Measurements from ENCODE around the gene RIPK1.

RIPK1 gene

DNA sequence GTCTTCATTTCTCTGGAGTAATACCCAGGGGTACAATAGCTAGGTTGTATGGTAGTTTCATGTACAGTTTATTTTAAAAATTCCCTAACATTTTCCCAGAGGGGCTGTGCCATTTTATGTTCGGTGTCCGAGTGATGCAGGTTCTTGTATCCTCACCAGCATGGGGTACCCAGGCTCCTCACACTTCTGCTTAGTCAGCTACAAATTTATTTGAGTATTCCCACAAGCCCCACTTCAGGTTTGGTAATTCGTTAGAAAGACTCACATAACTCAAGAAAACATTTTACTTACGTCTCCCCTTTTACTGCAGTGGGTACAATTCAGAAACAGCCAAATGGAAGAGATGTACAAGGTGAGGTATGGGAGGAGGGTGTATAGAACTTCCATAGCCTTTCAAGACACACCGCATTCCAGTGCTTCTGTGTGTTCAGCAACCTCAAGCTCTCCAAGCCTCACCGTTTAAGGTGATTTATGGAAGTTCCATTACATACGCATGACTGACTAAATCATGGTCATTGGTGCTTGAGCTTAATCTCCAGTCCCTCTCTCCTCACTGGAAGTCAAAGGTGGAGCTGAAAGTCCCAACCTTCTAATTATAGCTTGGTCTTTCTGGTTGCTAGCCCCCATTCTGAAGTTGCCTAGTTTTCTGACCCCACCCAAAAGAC, 18.1 kb downstream of the RIPK1 start:
- DNase-seq: no peak

DNA sequence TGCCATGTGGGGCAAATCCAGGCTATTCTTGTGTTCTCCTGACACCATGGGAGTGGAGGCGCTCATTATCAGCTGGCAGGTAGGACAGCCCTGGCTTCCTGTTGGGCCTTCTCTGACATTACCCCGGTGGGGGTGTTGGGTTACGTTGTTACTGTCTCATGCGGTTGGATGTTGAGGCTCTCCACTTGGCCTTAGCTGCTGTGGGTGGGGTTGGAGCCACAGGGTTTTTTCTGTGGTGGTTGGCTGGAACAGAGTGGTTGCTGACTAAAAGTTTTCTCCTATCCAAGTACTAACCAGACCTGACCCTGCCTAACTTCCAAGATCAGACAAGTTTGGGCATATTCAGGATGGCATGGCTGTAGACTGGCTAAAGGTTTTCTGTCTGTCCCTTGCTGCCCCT, 20.2 kb downstream of the RIPK1 start:
- DNase-seq: no peak

DNA sequence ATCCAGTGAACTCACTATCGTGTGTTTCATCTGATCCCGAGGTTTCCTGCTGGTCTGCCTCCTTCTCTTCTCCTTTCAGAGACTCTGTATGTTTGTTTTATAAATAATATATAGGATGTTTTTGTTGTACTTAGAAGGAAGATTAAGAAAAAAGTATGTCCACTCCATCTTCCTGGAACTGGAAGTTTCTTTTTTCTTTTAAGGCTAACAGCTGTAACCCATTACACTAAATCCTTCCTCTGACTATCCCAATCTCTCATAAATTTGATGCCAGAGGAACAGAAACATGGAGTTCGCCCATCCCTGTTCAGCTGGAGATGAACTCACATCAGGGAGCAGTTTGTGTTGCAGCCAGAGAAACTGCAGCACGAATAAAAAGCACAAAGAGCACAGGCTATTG, 20.7 kb downstream of the RIPK1 start:
- no peak for DNase-seq

DNA sequence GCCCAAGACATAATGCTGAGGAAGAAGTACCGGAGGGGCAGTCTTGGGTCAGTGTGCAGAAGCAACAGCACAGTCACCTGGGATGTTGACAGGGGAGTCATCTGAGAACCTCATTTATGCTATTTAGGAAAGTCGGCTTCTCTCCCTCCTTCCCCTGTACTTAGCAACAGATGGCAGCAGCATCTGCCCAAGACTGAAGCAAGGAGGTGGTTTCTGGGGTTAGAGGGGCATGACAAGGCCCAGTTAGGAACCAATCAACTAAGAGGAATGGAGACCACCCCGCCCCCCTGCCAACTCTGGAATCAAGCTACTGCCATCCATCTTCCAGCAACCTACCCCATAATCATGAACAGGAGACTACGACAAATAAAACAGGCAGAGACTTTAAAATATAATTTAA, 21.7 kb downstream of the RIPK1 start:
- DNase-seq: no peak

DNA sequence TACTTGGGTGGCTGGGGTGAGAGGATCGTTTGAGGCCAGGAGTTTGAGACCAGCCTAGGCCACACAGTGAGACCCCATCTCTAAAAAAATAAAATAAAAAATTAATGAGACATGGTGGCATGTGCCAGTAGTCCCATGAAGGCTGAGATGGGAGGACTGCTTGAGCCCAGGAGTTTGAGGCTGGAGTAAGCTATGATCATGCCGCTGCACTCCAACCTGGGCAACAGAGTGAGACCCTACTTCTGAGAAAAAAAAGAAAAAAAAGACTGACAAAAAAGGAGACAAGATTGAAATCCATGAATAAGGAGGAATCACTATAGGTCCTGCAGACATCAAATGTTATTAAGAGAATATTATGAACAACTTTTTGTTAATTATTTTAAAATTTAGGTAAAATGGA, 26.5 kb downstream of the RIPK1 start:
- DNase-seq: no peak

DNA sequence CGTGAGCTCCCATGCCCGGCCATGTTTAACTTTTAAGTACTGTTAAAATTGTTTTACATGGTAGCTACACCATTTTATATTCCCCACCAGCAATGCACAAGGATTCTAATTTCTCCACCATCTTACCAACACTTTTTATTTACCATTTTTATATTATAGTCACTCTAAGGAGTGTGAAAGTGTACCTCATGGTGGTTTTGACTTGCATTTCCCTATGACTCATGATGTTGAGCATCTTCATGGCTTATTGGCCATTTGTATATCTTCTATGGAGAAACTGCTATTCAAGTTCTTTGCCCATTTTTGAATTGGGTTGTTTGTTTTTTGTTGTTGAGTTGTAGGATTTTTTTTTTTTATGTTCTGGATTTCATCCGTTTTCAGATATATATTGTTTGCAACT, 34.6 kb downstream of the RIPK1 start:
- no peak for DNase-seq

DNA sequence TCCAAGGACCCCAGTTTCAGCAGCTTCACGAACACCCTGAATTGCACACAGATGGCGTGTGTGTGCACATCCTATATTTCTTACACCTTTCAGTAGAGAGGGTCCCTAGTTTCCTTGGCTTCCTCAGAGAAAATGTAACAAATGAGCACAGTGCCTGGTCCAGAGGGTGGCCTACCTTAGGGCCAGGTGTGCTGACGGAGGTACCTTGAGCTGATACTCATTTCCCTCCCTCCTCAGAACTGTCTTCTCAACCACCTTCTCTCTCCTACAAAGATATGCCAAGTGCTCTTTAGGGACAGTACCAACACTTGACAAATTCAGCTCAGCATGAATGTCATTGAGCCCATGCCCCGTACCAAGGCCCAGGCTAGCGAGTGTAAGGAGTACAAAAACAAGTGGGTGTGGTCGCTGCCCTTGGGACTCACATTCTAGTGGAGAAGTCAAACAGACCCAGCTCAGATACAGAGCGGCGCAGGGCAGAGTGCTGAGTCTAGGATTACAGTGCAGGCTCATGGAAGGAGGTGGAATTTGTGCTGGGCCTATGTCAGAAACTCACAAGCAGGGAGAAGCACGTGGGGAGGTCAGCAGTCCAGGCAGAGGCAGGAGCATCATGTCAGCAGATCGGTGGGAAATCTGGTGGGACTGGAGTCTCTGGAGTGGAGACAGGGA, 40.6 kb downstream of the RIPK1 start:
- no peak for DNase-seq

DNA sequence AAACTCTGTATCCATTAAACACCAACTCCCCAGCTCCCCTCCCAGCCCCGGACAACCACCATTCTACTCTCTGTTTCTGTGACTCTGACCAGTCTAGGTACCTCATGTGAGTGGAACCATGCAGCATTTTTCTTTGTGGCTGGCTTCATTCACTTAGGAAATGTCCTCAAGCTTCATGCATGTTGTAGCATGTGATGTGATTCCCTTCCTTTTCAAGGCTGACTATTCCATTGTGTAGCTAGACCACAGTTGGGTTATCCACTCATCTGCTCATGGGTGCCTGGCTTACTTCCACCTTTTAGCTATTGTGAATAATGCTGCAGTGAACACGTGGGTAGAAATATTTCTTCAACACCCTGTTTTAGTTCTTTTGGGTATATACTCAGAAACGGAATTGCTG, 41.5 kb downstream of the RIPK1 start:
- no peak for DNase-seq

DNA sequence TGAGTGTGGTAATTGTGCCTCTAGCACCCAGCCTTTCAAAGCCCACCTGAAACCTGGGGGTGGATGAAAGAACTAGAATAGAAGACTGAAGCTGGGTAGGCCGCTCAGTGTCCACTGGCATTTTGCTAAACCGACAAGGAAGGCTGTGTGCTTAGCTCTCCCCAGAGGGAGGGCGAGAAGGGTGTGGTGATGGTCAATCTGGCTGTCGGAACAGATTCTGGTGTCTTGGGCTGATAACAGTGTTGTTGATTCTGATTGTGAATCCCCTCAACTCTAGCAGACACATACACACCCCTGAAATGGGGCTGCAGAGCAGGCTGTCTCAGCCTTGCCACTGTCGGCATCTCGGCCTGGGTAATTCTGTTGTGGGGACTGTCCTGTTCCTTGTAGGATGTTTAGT, 46.1 kb downstream of the RIPK1 start:
- DNase-seq: no peak

DNA sequence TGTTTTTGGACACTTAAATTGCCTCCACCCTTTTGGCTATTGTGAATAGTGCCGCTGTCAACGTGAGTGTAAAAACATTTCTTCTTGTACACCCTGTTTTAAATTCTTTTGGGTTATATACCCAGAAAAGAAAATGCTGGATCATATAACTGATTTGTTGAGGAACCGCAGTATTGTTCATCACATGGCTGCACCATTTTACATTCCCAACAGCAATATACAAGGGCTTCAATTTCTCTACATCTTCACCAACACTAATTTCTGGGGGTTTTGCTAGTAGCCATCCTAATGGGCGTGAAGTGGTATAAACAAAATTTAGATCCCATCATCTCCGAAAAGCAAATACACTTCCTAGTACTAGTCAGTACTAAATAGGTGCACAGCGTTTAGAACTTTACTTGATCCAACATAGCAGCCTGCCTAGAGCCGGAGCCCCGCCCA, 49.6 kb downstream of the RIPK1 start:
- DNase-seq: no peak

DNA sequence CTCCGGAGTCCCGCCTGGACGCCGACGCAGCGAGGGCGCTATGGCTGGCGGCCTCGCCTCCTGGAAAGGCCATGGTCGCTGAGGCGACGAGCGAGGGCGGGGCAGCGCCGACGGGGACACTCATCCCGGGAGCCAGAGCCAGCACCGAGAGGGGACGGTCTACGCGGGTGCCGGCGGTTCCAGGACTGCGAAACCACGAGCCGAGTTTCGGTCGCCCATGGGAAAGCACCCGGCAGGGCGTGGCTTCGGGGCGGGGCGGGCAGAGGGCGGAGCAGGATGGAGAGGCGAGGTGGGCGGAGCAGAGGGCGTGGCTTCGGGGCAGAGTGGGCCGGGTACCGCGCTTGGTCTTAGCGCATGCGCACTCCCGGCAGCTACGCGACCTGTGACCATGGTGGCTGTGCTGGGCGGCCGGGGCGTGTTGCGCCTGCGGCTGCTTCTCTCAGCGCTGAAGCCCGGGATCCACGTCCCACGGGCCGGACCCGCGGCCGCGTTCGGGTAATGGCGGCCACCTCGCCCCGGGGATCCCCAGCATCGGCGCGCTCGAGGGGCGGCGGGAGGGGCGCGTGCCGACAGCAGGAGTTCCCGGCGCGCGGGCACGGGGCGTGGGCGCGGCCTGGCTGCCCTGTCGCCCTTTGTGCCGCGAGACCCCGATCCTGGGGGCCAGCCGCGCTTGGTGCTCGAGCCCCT, 50.2 kb downstream of the RIPK1 start, which contains the start of gene BPHL:
Gene BPHL (plus strand): TSS at position 359 of the 687 bp plus-strand sequence. CDS start 30 bp downstream, at position 389.
- DNase-seq: peak; percentile 97 to 99 (median 99)

DNA sequence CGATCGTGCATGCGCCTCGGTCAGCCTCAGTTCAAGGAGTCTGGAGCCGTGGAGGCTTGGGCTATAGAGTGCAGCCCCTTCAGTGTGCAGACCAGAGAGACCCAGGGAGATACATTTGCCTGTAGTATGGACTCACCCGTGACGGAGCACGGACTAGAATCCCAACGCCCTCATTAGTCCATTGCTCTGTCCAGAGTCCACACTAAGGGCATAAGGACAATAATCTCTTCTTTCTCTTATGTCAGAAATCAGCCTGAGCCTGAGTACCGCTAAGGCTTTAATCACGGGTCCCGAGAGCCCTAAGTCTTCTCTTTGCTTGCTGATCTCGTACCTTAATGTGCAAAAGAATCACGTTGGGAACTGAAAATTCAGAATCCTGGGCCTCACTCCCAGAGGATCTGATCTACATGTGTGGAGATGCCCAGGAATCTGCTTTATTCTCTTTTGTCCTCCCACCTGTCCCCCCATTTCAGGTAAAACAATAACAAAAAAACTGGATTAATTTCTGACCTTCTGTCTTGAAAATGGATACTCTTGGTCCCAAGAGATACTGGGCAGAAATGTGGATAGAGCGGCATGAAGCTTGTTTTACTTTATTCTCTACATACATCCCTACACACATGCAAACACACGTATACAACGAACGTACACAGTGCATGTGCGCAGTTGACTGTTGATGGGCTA, 50.9 kb downstream of the RIPK1 start:
- no peak for DNase-seq

DNA sequence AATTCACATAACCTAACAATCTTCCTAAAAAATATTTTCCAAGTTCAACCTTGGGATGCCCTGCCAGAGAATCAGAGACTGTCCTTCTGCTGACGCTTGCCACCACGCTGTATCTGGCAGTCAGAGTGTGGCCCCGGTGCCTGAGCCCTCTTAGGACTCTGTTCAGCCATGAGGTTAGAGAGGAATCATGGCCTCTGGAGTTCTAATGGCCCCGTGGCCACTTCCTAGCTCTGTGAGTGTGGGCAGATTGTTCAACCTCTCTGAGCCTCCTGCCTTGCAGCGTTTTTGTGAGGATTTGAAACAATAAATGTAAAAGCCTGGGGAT, 52.4 kb downstream of the RIPK1 start:
- no peak for DNase-seq

DNA sequence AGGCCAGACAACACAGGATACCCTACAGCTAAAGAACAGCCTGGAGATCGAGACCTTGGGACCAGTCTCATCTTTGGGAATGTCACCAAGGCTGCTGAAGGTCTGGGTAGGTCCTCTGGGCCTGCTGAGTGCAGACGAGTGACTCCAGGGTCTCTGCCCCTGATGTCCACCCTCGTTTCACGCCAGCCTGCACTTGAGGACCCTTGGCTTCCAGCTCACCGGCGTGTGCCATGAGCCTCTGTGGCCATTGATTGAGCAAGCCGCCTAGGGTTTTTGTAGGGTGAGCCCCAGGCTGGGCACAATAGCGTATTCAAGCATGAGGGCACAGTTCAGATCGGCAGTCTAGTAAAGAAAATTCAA, 54.5 kb downstream of the RIPK1 start:
- DNase-seq: no peak

DNA sequence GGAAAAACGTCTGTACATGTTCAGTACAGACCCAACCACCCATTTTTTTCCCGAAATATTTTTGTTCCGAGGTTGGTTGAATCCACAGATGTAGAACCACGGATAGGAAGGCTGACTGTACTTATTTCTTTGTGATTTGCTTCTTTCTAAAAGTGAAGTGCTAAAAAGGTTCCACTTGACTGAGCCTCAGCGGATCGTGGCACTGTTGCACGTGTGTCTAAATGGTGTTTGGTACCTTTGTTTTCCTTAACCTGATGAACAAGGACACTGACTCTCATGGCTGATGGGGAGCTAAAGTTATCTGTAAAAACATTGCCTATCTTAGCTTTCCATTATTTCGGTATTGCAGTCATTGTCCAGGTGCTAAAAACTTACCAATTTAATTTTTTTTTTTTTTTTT, 56.4 kb downstream of the RIPK1 start:
- no peak for DNase-seq

DNA sequence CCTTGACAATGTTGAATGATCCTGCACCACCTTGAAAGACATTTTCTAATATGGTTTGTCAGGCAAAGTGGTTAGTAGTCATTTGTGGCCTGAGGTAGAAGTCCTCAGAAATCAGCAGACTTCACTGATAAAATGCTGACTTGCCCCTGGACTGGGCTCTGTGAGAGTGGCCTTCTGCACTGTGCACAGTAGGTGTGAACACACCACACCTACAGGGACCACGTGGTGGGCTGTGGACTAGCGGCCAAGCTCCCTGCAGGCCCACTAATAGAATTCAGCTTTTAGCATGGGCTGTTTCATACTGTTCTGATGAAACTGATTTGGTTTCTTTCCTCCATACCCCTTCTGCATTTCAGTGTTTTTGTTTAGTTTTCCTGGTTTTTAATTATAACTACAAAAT, 57.5 kb downstream of the RIPK1 start:
- DNase-seq: no peak

DNA sequence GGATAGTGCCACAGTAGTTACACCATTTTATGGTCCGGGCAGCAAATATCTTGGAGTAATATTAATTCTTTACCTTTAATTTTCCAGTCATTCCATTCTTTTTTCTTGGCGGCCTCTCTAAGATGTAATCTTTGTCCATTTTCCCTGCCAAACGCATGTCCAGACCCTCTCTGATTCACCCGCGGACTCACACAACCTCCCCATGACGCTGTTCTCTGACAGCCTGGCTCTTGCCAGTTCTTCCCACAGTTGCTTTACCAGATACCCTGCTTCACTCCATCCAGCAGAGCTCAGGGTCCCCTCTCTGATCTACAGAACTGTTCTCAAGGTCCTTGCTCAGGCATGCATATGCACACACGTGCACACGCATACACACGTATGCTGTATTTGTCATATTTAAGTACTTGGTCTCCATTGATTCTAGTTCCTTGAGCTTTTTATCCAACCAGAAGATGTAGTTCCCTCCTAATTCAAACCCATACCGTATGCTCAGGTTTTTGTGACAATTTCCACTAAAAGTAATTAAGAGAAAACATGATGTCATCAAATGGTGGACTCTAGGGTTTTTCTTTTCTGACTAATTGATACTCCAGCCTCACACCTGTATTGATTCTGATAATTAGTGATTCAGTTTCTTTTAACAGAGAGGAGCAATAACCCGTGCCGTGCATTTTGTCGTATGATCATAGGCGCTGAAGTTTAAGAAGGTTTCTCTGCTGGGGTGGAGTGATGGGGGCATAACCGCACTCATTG, 60.2 kb downstream of the RIPK1 start:
- DNase-seq: no peak

DNA sequence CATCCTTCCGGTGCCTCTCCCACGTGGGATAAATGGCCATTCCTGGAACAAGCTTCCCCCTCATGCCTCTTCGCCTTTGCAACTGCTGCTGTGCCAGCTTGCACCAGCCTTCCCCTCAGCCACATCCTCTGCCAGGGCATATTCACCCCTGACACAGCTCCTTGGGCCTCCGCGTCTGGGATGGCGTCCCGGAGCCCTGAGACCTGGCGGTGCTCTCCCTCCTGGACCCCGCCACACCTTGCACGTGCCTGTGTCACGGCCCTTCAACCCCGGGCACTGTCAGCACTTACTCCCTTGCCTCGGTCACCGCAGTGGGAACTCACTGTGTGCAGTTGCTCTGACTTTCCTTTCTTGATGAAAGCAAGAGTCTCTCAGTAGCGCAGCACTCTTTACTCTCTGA, 63.4 kb downstream of the RIPK1 start:
- DNase-seq: no peak

DNA sequence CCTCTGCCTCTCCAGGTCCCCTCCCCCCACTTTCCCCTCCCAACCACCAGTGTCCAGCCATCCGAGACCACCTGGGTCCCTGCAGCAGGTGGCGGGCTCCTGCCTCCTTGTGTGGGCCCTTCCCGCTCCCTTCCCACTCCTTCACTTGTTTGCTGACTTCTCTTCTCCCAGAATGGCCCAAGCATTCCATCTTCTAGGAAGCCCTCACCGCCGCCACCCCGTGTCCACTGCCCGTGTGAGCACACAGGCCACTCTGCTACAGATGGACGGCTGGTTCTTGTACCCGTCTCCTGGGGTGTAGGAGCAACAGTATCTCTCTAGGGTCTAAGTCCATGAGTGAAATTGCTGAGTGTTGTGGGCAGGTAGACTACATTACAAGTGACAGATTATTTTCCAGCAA, 65.2 kb downstream of the RIPK1 start:
- DNase-seq: no peak

DNA sequence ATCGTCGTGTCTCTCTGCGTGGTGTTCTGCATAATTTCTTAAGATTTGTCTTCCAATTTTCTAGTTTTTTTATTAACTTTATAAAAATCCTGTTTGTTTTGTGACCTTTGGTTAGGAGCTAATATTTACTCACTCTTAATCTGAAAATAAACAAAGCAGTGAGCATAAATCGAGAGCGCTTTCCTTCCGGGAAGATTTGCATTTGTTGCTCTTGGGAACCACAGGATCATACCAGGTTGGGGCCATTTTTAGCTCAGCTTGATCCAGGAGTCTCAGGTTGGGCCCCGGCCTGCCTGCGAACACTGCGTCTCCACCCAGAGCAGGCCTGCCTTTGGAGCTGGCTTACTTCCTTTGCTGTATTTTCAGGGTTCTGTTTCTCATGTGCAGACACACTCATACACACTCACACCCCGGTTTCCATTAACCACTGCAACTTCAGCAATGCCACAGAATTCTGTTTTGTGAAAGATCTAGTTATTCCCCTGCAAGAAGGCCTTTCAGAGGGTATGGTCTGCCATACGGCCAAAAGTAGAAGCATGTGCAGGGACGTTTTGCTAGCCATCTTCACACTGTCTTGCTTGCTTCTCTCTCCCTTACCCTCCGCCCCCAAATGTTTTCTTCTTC, 67.5 kb downstream of the RIPK1 start:
- no peak for DNase-seq

DNA sequence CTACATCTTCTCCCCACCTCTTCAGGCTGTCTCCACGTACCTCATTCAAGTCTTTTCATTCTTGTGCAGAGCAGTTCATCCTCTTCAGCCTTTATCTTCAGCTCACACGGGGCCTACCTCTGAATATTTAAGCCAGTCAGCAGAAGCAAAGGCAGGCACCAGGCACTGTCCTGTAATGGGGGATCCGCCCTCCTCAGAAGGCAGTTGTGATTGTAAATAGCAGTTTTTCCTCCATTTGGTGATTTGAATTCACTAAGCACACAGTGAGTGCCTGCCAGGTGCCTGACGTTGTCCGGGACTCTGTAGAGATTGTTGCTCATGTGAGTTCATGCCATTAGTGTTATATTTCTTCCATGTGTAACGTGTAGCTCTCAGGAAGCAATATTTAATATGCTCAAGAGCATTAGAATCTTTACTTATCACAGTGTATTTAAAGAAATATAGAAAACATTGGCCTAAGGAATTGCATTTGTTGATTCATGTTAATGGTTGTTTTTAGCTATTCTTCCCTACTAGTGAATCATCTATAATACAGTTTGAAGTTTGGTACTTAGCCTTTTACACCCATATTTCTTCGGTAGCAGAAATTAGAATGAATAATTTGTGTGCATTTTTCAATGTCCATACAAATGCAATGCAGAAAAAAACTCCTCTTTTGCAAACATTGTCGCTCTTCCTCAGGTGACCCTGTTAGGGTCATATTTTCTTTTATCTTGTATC, 68.2 kb downstream of the RIPK1 start:
- DNase-seq: no peak
